Muscle of leg (tissue), 11 donors: ENCODE results near the gene JAG2. TPM values are rescaled to one million over a fixed set of nuclear protein-coding genes. Genes with fewer than 3 reads are reported as not detected.

ENCODE experiments used
- DNase-seq: peaks from one replicate; pipeline ENCODE4 v3.0.0; 2013
- H3K27ac ChIP-seq: one replicate; pipeline ENCODE4 v1.5.1; 2013; ENCODE audit warnings: mild to moderate bottlenecking, low read length, control low read depth
- H3K27me3 ChIP-seq: one replicate; pipeline ENCODE4 v1.6.1; 2013; ENCODE audit warnings: low read length; ENCODE audit not compliant: control insufficient read depth, insufficient read depth
- H3K36me3 ChIP-seq: one replicate; pipeline ENCODE4 v1.6.1; 2013; ENCODE audit warnings: low read length; ENCODE audit not compliant: control insufficient read depth, insufficient read depth
- H3K4me1 ChIP-seq: one replicate; pipeline ENCODE4 v1.6.1; 2013; ENCODE audit warnings: low read length; ENCODE audit not compliant: control insufficient read depth, insufficient read depth
- H3K4me3 ChIP-seq: one replicate; pipeline ENCODE4 v1.5.1; 2013; ENCODE audit warnings: low read length, control low read depth
- H3K9me3 ChIP-seq: replicated peaks from 2 replicates; pipeline ENCODE4 v1.6.1; 2013; ENCODE audit warnings: low read depth, low read length; ENCODE audit not compliant: control insufficient read depth
- WGBS: methylation state at CpG from one replicate; pipeline ENCODE4 v1.1.5; 2013; ENCODE audit warnings: missing lambda C conversion rate; ENCODE audit not compliant: insufficient coverage; 5-methylcytosine and 5-hydroxymethylcytosine counted together
- polyA plus RNA-seq, 8 donors: library from polyadenylated mRNA; unstranded; fragments of 120-200 nt; gene quantifications; one replicate each; pipeline versions ENCODE4 v1.2.1 to v1.2.3, GENCODE V29; 2013; ENCODE audit warnings: inconsistent platforms in 1 of 8, low replicate concordance in 1 of 8; ENCODE audit not compliant: insufficient read length in 8 of 8, insufficient read depth in 1 of 8
- total RNA-seq: library from RNA; stranded (reverse); fragments of 120-200 nt; gene quantifications from one replicate; pipeline ENCODE4 v1.2.4, GENCODE V29; 2013

Gene JAG2
- total and polyA plus RNA-seq, 9 donors = 23.8 to 53.7 (median 44.4) TPM

GRCh38 chr14:105093431-105094192 is 75.0 kb downstream of the JAG2 start:
- peak overlapping the region; percentile 71 for H3K4me3 ChIP-seq
- H3K4me1 ChIP-seq = peaks cover 44% of the 10 kb centered on the region
- peak overlapping the region; percentile 85 for H3K27ac ChIP-seq
- peaks cover 13% of the 10 kb centered on the region for H3K27me3 ChIP-seq
- no peaks in the 10 kb centered on the region for H3K9me3 ChIP-seq
- whole genome bisulfite sequencing = under 1% methylated on average over 65 of the region's 76 CpGs
- H3K36me3 ChIP-seq = no peaks in the 10 kb centered on the region
- peak; percentile 88 for DNase-seq

DNA sequence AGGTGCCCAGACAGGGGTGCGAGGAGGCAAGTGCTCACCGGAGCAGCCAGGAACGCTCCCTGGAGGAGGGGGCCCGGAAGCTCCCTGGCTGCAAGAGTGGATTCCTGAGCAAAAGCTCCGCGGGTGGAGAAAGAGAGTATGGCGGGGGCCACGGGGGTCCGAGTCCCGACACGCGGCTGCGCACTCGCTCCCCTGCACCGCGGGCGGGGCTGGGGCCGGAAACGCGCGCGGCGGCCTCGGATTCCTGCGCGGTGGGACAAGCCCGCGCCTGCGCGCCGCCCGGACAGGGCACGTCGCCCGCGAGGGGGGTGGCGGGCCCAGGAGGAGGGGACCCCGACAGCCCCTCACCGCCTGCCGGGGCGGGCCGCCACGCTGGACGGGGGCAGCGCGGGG is 75.5 kb downstream of the JAG2 start:
- peaks cover 50% of the 10 kb centered on the region for H3K4me1 ChIP-seq
- peak overlapping the region; percentile 81 for H3K27ac ChIP-seq
- 1% methylated on average over 46 of the region's 46 CpGs for WGBS
- H3K9me3 ChIP-seq = no peaks in the 10 kb centered on the region
- H3K36me3 ChIP-seq = no peaks in the 10 kb centered on the region
- peak overlapping the region; percentile 38 for H3K4me3 ChIP-seq
- peak; percentile 87 for DNase-seq
- H3K27me3 ChIP-seq = peaks cover 19% of the 10 kb centered on the region

- H3K36me3 ChIP-seq = no peaks in the 10 kb centered on the region
- peak overlapping the region; percentile 81 for H3K27ac ChIP-seq
- peaks cover 24% of the 10 kb centered on the region for H3K27me3 ChIP-seq
- peaks cover 54% of the 10 kb centered on the region for H3K4me1 ChIP-seq
- no peaks in the 10 kb centered on the region for H3K9me3 ChIP-seq
- WGBS = 30% methylated on average over 14 of the region's 25 CpGs
- DNase-seq = no peak
- H3K4me3 ChIP-seq = peak overlapping the region; percentile 38
These were observed 76.2 kb downstream of the JAG2 start for GRCh38 chr14:105092171-105093037.

- peak; percentile 65 for DNase-seq
- H3K27me3 ChIP-seq = peaks cover 30% of the 10 kb centered on the region
- H3K4me3 ChIP-seq = no peak overlapping the region
- peaks cover 58% of the 10 kb centered on the region for H3K4me1 ChIP-seq
- no peaks in the 10 kb centered on the region for H3K36me3 ChIP-seq
- 56% methylated on average over 14 of the region's 19 CpGs for WGBS
- H3K9me3 ChIP-seq = no peaks in the 10 kb centered on the region
- H3K27ac ChIP-seq = peak overlapping the region; percentile 81
These were observed 76.9 kb downstream of the JAG2 start for GRCh38 chr14:105091517-105092170.

DNA sequence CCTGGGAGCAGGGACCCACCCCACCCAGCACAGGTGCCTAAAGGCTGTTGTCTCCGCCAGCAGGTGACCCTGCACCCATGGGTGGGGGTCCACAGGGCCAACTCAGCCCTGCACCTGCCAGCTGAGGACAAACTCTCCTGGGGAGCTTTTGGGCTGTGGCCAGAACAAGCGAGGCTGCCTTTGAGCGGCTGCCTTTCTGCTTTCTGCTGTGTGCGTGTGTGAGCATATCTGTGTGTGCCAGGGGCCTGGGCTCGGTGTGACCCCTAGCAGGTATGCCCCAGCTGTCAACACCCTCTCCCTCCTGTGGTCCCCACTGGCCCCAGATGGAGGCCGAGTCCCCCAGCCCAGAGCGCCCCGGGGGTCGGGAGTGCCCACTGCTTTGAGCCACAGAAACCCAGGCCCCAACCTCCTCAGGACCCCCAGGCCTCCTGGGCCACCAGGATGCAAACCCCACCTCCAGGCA is 77.5 kb downstream of the JAG2 start:
- Histone ChIP-seq H3K27me3 (peaks cover 34% of the 10 kb centered on the region), H3K36me3 (no peaks in the 10 kb centered on the region), H3K4me1 (peaks cover 58% of the 10 kb centered on the region), H3K27ac (peak overlapping the region; percentile 7), H3K4me3 (no peak overlapping the region), H3K9me3 (no peaks in the 10 kb centered on the region)
- no peak for DNase-seq
- WGBS = 70% methylated on average over 1 of the region's 9 CpGs

Other genes with a start within 250 kb of the JAG2 start
- gene PLD4, start 243.9 kb downstream of the JAG2 start, total RNA-seq = 3.1 TPM
- 1 to 10 TPM; 4.4 to 9.7 (median 6.6) TPM for gene PLD4, start 243.9 kb downstream of the JAG2 start, polyA plus RNA-seq
- gene AHNAK2, start 190.4 kb downstream of the JAG2 start, total RNA-seq = 21.6 TPM
- gene AHNAK2, start 190.4 kb downstream of the JAG2 start, polyA plus RNA-seq = 10 to 100 TPM in 7 of 8 donors, 1 to 10 TPM in 1; 6.6 to 24.0 (median 18.1) TPM
- 5.1 TPM for gene CLBA1, start 183.0 kb downstream of the JAG2 start, total RNA-seq
- gene CLBA1, start 183.0 kb downstream of the JAG2 start, polyA plus RNA-seq = 1 to 10 TPM; 3.5 to 7.1 (median 4.5) TPM
- gene CDCA4, start 147.7 kb downstream of the JAG2 start, total RNA-seq = 15.6 TPM
- 10 to 100 TPM; 16.5 to 28.0 (median 22.4) TPM for gene CDCA4, start 147.7 kb downstream of the JAG2 start, polyA plus RNA-seq
- gene GPR132, start 103.3 kb downstream of the JAG2 start, total RNA-seq = 0.75 TPM
- gene GPR132, start 103.3 kb downstream of the JAG2 start, polyA plus RNA-seq = 1 to 10 TPM in 2 of 8 donors, under 1 TPM in 6; 0.41 to 1.5 (median 0.69) TPM
- 21.9 TPM for gene NUDT14, start 12.5 kb upstream of the JAG2 start, total RNA-seq
- gene NUDT14, start 12.5 kb upstream of the JAG2 start, polyA plus RNA-seq = 10 to 100 TPM; 10.5 to 22.8 (median 15.8) TPM
- gene BTBD6, start 79.8 kb upstream of the JAG2 start, total RNA-seq = 44.6 TPM
- 10 to 100 TPM; 32.6 to 46.6 (median 37.9) TPM for gene BTBD6, start 79.8 kb upstream of the JAG2 start, polyA plus RNA-seq
- gene BRF1, start 132.2 kb upstream of the JAG2 start, total RNA-seq = 29.9 TPM
- gene BRF1, start 132.2 kb upstream of the JAG2 start, polyA plus RNA-seq = 10 to 100 TPM; 25.3 to 31.3 (median 27.9) TPM
- 66.2 TPM for gene PACS2, start 146.0 kb upstream of the JAG2 start, total RNA-seq
- 100 to 1,000 TPM in 3 of 8 donors, 10 to 100 TPM in 5; 67.1 to 110 (median 87.9) TPM for gene PACS2, start 146.0 kb upstream of the JAG2 start, polyA plus RNA-seq
- gene TEX22, start 229.8 kb upstream of the JAG2 start, total RNA-seq = 0.49 TPM
- gene TEX22, start 229.8 kb upstream of the JAG2 start, polyA plus RNA-seq = 1 to 10 TPM in 1 of 8 donors, under 1 TPM in 7; 0.23 to 1.1 (median 0.47) TPM